ENCODE measurements around the gene OSBPL1A. TPM values are rescaled to one million over a fixed set of nuclear protein-coding genes. Genes with fewer than 3 reads are reported as not detected.

OSBPL1A gene
- total and polyA plus RNA-seq, 3 donors from 2014 or later = 32.0 to 45.0 (median 43.8) TPM

GRCh38 chr18:24200494-24201290, 196.9 kb downstream of the OSBPL1A start:
- TF ChIP-seq, protein P1, sequence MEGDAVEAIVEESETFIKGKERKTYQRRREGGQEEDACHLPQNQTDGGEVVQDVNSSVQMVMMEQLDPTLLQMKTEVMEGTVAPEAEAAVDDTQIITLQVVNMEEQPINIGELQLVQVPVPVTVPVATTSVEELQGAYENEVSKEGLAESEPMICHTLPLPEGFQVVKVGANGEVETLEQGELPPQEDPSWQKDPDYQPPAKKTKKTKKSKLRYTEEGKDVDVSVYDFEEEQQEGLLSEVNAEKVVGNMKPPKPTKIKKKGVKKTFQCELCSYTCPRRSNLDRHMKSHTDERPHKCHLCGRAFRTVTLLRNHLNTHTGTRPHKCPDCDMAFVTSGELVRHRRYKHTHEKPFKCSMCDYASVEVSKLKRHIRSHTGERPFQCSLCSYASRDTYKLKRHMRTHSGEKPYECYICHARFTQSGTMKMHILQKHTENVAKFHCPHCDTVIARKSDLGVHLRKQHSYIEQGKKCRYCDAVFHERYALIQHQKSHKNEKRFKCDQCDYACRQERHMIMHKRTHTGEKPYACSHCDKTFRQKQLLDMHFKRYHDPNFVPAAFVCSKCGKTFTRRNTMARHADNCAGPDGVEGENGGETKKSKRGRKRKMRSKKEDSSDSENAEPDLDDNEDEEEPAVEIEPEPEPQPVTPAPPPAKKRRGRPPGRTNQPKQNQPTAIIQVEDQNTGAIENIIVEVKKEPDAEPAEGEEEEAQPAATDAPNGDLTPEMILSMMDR (IDR thresholded peaks at IDR 0.05) = no peak
- TF ChIP-seq POLR2A (IDR thresholded peaks at IDR 0.05) = no peak
- no peaks in the 10 kb centered on the region for H3K9me3 ChIP-seq
- DNase-seq = no peak
- H3K4me3 ChIP-seq = no peak overlapping the region
- WGBS, 2 donors = 49 to 53% methylated on average over 11 of the region's 11 CpGs
- H3K27ac ChIP-seq = peak overlapping the region in 1 of 2 donors; percentile 23
- no peaks in the 10 kb centered on the region for H3K27me3 ChIP-seq
- intact Hi-C loops (cut with DNase I; ENCODE audit: low total_unique reads) = no loop called here
- no peaks in the 10 kb centered on the region for H3K36me3 ChIP-seq (ENCODE audit: low read depth, missing control alignments)
- H3K4me1 ChIP-seq = peaks cover 8% of the 10 kb centered on the region

DNA sequence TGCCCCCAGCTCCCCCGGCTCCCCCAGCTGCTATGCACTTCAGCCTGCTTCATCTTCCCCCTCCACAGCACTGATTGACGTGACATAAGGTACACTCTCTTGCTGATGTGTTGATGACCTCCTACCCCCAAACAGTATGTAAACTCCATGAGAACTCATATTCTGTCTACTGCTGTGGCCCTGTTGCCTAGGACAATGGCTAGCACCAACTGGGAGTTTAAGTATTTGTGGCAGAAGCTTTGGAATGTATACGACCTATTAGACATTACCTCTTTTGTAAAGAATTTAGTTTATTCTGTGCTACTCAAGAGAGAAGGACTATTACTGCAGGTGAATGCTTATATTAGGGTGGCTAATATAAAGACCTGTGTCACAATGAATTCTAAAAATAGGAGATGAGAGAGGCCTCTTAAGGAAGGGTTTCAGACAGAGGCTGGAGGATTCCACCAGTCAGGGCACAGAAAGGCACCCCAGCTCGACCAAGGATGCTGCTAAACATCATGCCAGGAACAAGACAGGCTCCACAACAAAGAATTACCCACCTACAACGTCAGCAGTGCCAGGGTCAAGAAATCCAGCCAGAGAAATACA, 198.2 kb downstream of the OSBPL1A start:
- peaks cover 8% of the 10 kb centered on the region for H3K4me1 ChIP-seq
- DNase-seq = no peak
- no peak overlapping the region for H3K4me3 ChIP-seq
- no peak overlapping the region for H3K27ac ChIP-seq
- WGBS, 2 donors = 82 to 87% methylated on average over 5 of the region's 5 CpGs
- no peaks in the 10 kb centered on the region for H3K27me3 ChIP-seq
- intact Hi-C loops (cut with DNase I; ENCODE audit: low total_unique reads) = no loop called here
- no peak for TF ChIP-seq POLR2A (IDR thresholded peaks at IDR 0.05)
- H3K9me3 ChIP-seq = no peaks in the 10 kb centered on the region
- H3K36me3 ChIP-seq (ENCODE audit: low read depth, missing control alignments) = no peaks in the 10 kb centered on the region

DNA sequence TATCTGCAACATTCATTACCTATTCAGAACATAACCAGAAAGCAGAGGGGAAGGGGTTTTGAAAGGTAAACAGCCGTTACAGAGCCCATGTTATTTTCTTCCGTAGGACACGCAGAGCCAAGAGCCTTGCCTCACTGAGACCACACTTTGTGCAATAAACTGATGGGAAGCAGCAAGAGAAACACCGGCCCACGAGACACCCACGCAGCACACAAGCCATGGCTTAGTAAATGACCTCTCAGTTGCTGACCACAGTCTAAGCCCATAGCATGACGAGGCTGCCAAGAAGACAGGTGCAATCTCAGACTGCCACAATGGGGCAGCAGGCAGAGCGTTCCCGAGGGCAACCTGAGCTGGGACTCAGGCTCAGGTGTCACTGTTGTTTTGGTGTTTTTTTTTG, 199.2 kb downstream of the OSBPL1A start:
- Histone ChIP-seq H3K27me3 (no peaks in the 10 kb centered on the region), H3K4me3 (no peak overlapping the region), H3K9me3 (no peaks in the 10 kb centered on the region), H3K36me3 (ENCODE audit: low read depth, missing control alignments) (no peaks in the 10 kb centered on the region), H3K4me1 (peaks cover 8% of the 10 kb centered on the region), H3K27ac (no peak overlapping the region)
- TF ChIP-seq, protein P1 (IDR thresholded peaks at IDR 0.05) = no peak
- no peak for TF ChIP-seq POLR2A (IDR thresholded peaks at IDR 0.05)
- intact Hi-C loops (cut with DNase I; ENCODE audit: low total_unique reads) = no loop called here
- WGBS, 2 donors = 92 to 96% methylated on average over 9 of the region's 9 CpGs
- DNase-seq = no peak

DNA sequence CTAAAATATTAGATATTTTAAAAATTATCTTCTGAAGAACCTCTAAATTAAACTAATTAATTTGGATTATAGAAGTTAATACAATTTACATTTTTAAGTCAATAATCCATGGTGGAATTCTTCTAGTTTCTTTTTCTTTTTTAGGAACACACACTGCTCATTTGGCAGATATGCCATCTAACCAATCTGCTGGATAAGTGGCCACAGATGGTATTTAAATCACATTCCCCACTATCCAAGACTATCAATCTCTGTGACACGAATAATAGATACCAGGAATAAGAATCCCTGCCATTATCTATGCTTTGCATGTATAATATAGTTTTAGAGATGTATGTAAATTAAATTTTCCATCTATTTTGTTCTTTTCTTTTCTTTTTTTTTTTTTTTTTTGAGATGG, 200.2 kb downstream of the OSBPL1A start:
- H3K27me3 ChIP-seq = no peaks in the 10 kb centered on the region
- DNase-seq = no peak
- TF ChIP-seq, protein P1 (IDR thresholded peaks at IDR 0.05) = no peak
- no peak for TF ChIP-seq POLR2A (IDR thresholded peaks at IDR 0.05)
- H3K4me3 ChIP-seq = no peak overlapping the region
- H3K4me1 ChIP-seq = peaks cover 8% of the 10 kb centered on the region
- 93 to 97% methylated on average over 1 of the region's 1 CpG for WGBS, 2 donors
- H3K36me3 ChIP-seq (ENCODE audit: low read depth, missing control alignments) = no peaks in the 10 kb centered on the region
- H3K9me3 ChIP-seq = no peaks in the 10 kb centered on the region
- no peak overlapping the region for H3K27ac ChIP-seq
- intact Hi-C loops (cut with DNase I; ENCODE audit: low total_unique reads) = no loop called here

DNA sequence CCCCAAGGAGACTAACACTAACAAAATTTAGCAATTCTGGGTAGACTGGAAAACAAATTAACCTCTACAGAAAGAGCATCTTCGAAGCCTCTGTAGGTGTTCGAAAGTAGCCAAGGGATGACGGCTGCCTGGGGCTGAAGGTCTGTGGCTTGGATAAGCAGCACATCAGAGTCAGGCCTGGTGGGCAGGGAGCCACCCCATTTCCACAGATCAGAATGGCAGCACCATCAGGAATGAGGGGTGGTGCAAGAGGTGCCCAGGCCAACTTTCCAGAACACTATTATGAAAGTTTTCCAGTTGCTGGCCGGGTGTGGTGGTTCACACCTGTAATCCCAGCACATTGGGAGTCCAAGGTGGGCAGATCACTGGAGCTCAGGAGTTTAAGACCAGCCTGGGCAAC, 200.9 kb downstream of the OSBPL1A start:
- no peaks in the 10 kb centered on the region for H3K27me3 ChIP-seq
- intact Hi-C loops (cut with DNase I; ENCODE audit: low total_unique reads) = no loop called here
- peaks cover 8% of the 10 kb centered on the region for H3K4me1 ChIP-seq
- H3K27ac ChIP-seq = no peak overlapping the region
- TF ChIP-seq, protein P1 (IDR thresholded peaks at IDR 0.05) = no peak
- TF ChIP-seq POLR2A (IDR thresholded peaks at IDR 0.05) = no peak
- H3K36me3 ChIP-seq (ENCODE audit: low read depth, missing control alignments) = no peaks in the 10 kb centered on the region
- no peak overlapping the region for H3K4me3 ChIP-seq
- 94 to 97% methylated on average over 4 of the region's 4 CpGs for WGBS, 2 donors
- no peaks in the 10 kb centered on the region for H3K9me3 ChIP-seq
- no peak for DNase-seq
